GM19328 (cell line): Measurements from ENCODE around the gene FAM184B.
A peak's percentile ranks its signal among the peaks of the same experiment; 100 is the strongest.
"Not testable (repeated sequence)": the region's sequence is repeated elsewhere in the genome, so short reads cannot be mapped to it uniquely, and the experiment has no call there.

ENCODE experiments used
- ATAC-seq: cut with Tn5 transposase; IDR thresholded peaks from one replicate; pipeline ENCODE4 v1.9.1; 2021; ENCODE audit warnings: mild to moderate bottlenecking, moderate library complexity; ENCODE audit not compliant: unreplicated experiment

FAM184B gene

GRCh38 chr4:17688011-17688441 lies 93.4 kb downstream of the FAM184B start:
- ATAC-seq, result no peak

- ATAC-seq, result no peak
Observed at GRCh38 chr4:17687237-17687857, 94.1 kb downstream of the FAM184B start.

GRCh38 chr4:17684648-17685047 lies 96.8 kb downstream of the FAM184B start:
- not testable (repeated sequence) for ATAC-seq

DNA sequence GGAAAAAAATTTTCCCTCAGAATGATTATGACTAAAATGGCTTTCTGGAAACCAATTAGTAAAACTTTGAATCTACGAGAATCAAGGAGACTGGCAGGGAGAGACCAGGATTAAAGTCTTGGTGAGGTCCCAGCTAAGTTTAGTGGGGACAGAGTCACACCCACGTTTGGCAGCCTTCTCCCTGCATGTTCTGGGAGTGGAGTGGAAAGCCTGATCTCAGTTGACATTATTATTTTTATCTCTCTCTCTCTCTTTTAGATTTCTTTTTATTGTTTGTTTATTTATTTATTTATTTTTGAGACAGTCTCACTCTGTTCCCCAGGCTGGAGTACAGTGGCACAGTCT lies 99.2 kb downstream of the FAM184B start:
- no peak for ATAC-seq

DNA sequence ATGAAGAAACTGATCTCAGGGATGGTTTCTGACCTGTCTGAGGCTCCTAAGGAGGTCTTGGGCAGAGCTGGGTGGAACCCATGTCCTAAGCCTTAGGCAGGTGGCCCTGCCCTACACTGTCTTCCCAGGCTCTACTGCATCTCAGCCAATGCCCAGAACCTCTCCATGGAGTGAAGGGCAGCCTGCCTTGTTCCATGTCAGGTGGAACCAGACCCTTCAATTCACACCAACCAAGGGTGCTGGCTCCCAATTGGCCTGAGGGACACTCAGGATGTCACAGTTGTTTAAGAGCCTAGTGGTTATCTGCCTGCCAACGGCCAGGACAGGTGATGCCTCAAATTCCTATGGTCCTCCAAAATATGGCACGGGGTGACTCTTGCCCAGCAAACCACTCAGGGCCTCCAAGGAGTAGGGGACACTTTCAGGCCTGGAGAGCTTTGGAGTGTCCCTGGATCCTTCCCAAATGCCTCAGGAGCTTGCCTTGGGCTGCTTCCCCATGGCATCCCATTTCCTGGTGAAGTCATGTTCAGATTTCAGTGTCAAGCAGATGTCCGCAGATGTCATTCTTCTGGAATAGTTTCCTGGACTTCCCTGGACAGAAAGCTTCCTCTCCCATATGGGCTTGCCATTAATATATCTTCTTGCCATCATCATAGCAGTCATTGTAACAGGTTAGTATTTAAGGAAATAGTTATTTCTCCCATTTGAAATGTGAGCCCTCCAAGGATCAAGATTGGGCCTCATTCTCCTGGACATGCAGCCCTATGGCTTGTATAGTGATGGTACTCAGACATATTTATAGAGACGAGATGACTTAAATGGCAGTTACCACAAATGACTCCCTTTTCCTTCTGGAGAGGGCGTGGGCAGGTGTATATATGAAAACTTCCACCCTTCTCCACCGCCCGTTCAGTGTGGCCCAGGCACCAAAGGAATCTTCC lies 99.9 kb downstream of the FAM184B start:
- ATAC-seq, result no peak

GRCh38 chr4:17680559-17681280 lies 100.7 kb downstream of the FAM184B start:
- ATAC-seq, result no peak

DNA sequence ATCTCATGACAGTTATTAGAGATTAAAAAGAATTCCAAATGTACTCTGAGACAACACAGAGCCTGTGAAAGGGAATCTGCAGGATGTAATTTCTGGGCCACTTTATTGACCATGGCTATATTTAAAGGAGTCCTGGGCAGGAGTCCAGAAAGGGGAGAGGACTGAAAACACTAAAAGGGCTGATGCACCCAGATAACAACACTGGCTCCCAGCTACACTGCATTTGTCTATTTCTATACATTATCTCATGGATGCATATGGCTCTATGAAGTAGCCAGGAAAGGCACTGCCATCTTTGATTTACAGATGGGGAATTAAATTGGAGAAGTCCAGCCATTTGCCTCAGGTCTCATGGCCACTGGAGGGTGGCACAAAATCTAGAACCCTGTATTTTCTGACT lies 111.0 kb downstream of the FAM184B start:
- ATAC-seq, result no peak

GRCh38 chr4:17667653-17668201 lies 113.7 kb downstream of the FAM184B start:
- ATAC-seq, result no peak

GRCh38 chr4:17667253-17667652 lies 114.2 kb downstream of the FAM184B start:
- ATAC-seq, result no peak

DNA sequence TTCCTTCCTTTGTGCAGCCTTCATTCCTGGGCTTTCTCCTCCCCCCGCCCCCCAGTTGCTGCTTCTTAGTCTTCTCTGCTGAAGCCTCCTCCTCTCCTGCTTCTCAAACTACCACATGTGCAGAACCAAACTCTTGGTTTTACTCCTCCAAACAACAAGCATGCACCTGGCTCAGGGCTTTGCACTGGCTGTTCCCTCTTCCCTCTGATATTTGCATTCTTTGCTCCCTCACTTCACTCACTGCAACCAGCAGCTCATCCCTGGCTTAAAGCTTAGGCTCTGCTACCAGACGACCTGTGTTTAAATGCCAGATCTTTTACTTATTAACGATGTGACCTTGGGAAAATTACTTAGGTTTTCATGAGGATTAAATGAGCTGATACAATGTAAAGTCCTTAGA lies 115.6 kb downstream of the FAM184B start:
- ATAC-seq, result no peak

DNA sequence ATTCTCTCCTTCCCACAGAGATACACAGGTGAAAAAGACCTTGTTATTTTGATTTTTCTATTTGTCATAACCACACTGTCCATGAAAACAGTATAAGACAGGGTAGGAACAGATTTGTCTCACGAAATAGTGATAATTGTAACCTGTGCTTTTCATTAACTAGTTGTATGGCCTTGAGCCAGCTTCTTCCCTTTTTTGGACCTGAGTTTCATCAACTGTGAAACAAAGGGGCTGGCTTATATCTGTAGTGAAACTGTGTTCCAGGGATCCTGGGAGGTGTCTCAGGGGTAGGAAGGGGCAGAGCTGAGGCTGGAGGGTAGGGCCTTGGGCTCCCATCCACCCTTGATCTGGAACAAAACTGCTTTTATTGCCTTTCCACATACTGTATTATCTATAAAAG lies 116.1 kb downstream of the FAM184B start:
- ATAC-seq, result no peak

DNA sequence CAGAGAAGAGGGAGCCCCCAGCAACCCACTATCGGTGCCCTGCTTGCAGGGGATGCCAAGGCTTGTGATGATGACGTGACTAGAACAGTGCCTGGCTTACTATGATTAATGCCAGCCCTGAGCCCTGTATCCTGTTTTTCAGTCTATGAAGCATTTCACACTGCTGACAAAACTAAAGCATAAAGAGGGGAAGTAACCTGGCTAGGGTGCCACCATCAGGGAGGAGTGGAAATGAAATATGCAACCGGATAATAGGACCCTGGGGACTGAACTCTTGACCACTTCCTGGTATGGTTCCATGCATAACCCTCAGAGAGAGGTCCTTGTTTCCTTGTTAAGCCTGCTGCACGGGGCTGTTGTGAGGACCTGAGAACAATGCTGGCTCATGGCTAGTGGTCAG lies 116.7 kb downstream of the FAM184B start:
- peak; percentile 86 for ATAC-seq

- ATAC-seq, result no peak
Observed at GRCh38 chr4:17662694-17663093, 118.7 kb downstream of the FAM184B start.

DNA sequence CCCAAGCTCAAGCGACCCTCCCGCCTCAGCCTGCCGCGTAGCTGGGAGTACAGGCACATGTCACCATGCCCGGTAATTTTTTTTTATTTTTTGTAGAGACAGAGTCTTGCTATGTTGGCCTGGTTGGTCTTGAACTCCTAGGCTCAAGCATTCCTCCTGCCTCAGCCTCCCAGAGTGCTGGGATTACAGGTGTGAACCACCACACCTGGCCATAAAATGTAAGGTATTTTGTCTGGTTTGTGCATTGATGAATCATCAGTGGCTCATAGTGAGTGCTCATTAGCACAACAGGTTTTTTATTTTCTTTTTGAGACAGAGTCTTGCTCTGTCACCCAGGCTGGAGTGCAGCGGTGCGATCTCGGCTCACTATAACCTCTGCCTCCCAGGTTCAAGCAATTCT lies 122.2 kb downstream of the FAM184B start:
- ATAC-seq, result not testable (repeated sequence)

DNA sequence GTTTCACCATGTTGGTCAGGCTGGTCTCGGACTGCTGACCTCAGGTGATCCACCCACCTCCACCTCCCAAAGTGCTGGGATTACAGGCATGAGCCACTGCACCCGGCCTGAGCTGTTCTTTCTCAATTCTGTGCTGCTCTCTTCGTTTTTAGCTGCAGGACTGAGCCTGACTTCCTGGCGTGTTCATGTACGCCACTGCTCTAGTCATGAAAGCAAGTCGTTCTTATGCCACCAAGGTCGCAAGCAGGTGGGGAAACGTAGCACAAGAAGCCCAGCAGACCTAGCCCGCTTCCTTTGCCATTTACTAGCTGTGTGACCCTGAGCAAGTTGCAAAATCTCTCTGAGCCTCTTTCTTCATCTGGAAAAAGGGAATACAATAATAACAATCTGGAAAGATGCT lies 123.6 kb downstream of the FAM184B start:
- no peak for ATAC-seq

DNA sequence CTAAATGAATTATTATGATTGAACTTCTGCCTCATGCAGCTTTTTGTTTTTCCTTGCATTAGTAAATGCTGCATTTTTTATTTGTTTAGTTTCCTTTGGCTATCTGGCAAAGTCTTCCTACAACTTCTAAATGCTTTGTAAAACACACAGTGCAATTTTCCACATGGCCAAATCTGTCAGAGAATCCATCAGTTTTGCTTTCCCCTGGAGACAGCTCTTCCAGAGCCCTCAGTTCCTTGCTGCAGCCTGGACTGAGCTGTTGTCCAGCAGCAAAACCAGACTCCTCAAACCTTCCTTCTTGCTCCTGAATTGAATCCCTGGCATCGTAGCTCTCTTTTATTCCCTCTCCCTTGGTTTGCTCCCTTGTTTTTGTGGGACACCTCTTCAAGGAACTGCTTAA lies 124.3 kb downstream of the FAM184B start:
- ATAC-seq, result no peak

- ATAC-seq, result no peak
Observed at GRCh38 chr4:17654701-17655100, 126.7 kb downstream of the FAM184B start.

DNA sequence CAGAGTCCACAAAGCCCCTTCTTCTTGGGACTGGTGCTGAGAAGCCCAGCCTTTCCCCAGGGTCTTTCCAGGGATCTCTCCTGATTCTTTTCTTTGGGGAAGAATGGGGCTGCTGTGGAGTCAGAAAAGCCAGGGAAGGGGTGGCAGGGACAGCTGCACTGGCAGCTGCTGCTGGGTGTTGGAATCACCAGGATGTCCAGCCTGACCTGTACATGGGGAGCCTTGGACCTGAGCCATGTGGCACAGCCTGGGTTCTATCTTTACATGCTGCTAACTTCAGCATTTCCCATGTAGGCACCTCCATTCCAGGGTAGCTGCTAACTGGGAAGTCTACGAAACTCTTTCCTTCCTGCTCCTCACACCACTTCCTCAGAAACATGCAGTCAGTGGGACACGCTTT lies 131.0 kb downstream of the FAM184B start:
- no peak for ATAC-seq

DNA sequence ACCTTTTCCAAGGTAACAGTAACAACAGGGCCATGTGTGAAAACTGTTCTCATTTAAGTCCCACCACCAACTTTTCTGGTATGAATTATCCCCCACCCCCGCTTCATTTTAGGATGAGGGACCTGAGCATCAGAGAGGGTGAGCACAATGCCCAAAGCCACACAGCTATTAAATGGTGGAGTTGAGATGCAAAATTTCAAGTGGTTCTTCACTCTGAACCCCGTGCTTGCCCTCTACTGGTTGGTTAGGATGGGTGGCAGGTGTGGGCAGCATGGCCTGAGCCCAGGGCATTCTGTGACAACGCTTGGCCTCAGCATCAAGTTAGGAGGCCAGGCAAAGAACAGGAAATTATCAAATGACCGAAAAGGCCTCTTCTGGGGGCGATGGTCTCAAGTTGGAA lies 133.5 kb downstream of the FAM184B start:
- ATAC-seq, result no peak

DNA sequence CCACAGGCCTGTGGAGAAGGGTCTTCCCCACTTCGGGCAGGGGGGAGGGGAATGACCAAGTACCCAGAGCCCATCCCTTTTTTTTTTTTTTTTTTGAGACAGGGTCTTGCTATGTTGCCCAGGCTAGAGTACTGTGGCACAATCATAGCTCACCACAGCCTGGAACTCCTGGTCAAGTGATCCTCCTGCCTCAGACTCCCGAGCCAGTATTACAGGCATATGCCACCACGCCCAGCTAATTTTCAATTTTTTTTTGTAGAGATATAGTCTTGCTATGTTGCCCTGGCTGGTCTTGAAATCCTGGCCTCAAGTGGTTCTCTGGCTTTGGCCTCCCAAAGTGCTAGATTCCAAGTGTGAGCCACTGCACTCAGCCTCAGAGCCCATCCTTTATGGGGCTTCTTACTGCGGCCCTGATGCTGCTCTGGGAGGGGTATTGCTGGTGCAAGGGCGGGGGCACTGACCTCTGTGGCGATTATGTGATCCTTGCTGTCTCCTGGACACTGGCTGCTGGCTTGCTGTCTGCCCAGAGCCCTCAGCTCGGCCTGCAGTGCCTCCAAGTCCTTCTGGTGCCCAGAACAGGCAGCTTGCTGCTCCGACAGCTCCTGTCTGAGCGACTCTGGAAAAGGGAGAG lies 134.1 kb downstream of the FAM184B start:
- ATAC-seq, result no peak

- ATAC-seq, result no peak
Observed at GRCh38 chr4:17646693-17647092, 134.7 kb downstream of the FAM184B start.
